ENCODE measurements around the gene NANS. TPM values are rescaled to one million over a fixed set of nuclear protein-coding genes. Genes with fewer than 3 reads are reported as not detected.

The NANS gene
- total RNA-seq, 2 experiments from 2014 or later, result 56.9 to 63.7 TPM

DNA sequence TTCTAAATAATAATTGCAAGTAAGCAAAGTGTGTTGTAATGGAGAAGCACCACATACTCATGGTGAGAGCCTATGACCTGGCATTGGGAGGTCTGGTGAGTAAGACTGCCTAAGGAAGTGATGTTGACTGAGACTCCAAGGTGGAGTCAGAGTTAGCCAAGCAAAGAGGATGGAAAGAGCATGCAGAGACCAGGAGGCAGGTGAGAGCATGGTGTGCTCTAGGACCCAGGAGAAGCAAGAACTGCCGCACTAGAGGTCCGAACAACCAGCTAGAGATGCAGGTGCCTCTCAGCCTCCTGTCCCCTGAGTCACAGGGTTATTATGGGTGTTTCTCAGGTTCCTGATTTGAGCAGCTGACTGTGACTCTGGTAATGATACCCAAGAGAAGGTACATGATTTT lies 46.1 kb upstream of the NANS start:
- peak; percentile 81 for DNase-seq (ENCODE audit: low spot score)
- H3K4me3 ChIP-seq (ENCODE audit: low read depth, low read length, poor library complexity, severe bottlenecking), result no peak overlapping the region
- ChIA-PET POLR2A (interaction anchor here (0.7 to 1.4 kb wide), 5 partner anchors 10 to 320 kb away, joined by 3 to 5 read pairs (median 4); partner anchors contain the start of gene TRMO), CTCF (ENCODE audit: unreplicated experiment) (no interaction called here)
- H3K9me3 ChIP-seq (ENCODE audit: low read length), result no peaks in the 10 kb centered on the region
- H3K4me1 ChIP-seq (ENCODE audit: insufficient read depth, low read length, poor library complexity, severe bottlenecking), result peaks cover 24% of the 10 kb centered on the region
- intact Hi-C loops (cut with micrococcal nuclease; ENCODE audit: unreplicated experiment), result loop anchor here (1.0 kb wide), 1 partner anchor 27 kb away; the partner anchor contains the start of gene ANP32B
- peaks cover 100% of the 10 kb centered on the region for H3K36me3 ChIP-seq (ENCODE audit: insufficient read depth, low read length)
- H2AFZ ChIP-seq (ENCODE audit: low read length), result no peak overlapping the region
- H3K4me2 ChIP-seq (ENCODE audit: low read length), result peak overlapping the region; percentile 34
- BruUV-seq (replicated peaks), result no TSS peak
- peaks cover 65% of the 10 kb centered on the region for H3K79me2 ChIP-seq (ENCODE audit: insufficient read depth, low read depth, low read length)
- H3K27ac ChIP-seq (ENCODE audit: low read depth, low read length, poor library complexity, severe bottlenecking), result peak overlapping the region; percentile 33
- no peak for TF ChIP-seq EZH2phosphoT487 (IDR thresholded peaks at IDR 0.05; ENCODE audit: borderline replicate concordance, low read depth, low read length)
- TF ChIP-seq, protein P1, sequence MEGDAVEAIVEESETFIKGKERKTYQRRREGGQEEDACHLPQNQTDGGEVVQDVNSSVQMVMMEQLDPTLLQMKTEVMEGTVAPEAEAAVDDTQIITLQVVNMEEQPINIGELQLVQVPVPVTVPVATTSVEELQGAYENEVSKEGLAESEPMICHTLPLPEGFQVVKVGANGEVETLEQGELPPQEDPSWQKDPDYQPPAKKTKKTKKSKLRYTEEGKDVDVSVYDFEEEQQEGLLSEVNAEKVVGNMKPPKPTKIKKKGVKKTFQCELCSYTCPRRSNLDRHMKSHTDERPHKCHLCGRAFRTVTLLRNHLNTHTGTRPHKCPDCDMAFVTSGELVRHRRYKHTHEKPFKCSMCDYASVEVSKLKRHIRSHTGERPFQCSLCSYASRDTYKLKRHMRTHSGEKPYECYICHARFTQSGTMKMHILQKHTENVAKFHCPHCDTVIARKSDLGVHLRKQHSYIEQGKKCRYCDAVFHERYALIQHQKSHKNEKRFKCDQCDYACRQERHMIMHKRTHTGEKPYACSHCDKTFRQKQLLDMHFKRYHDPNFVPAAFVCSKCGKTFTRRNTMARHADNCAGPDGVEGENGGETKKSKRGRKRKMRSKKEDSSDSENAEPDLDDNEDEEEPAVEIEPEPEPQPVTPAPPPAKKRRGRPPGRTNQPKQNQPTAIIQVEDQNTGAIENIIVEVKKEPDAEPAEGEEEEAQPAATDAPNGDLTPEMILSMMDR (conservative IDR thresholded peaks at IDR 0.05; ENCODE audit: low read length), result no peak
- no peaks in the 10 kb centered on the region for H3K9me2 ChIP-seq (ENCODE audit: insufficient read depth, low read length)
- peaks cover 27% of the 10 kb centered on the region for H4K20me1 ChIP-seq (ENCODE audit: insufficient read depth, low read length)

DNA sequence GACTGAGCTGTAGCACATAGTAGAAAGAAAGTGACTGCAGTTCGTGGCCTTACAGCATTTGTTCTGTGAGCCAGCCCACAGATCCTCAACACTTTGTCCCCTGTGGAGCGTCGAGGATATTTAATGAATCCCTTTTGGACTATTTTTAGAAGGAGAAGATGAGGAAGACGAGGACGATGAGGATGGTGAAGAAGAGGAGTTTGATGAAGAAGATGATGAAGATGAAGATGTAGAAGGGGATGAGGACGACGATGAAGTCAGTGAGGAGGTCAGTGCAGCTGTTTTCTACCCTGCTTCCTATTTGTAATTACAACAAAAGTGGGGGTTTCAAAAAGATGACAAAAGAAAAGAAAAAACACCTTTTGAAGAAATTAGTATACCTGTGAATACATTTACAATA lies 45.4 kb upstream of the NANS start:
- Histone ChIP-seq H3K4me2 (ENCODE audit: low read length) (no peak overlapping the region), H4K20me1 (ENCODE audit: insufficient read depth, low read length) (peaks cover 28% of the 10 kb centered on the region), H3K36me3 (ENCODE audit: insufficient read depth, low read length) (peaks cover 100% of the 10 kb centered on the region), H3K79me2 (ENCODE audit: insufficient read depth, low read depth, low read length) (peaks cover 59% of the 10 kb centered on the region), H3K4me3 (ENCODE audit: low read depth, low read length, poor library complexity, severe bottlenecking) (no peak overlapping the region), H2AFZ (ENCODE audit: low read length) (no peak overlapping the region), H3K27ac (ENCODE audit: low read depth, low read length, poor library complexity, severe bottlenecking) (no peak overlapping the region), H3K9me2 (ENCODE audit: insufficient read depth, low read length) (no peaks in the 10 kb centered on the region), H3K4me1 (ENCODE audit: insufficient read depth, low read length, poor library complexity, severe bottlenecking) (peaks cover 24% of the 10 kb centered on the region), H3K9me3 (ENCODE audit: low read length) (no peaks in the 10 kb centered on the region)
- BruUV-seq (replicated peaks), result no TSS peak
- no peak for TF ChIP-seq EZH2phosphoT487 (IDR thresholded peaks at IDR 0.05; ENCODE audit: borderline replicate concordance, low read depth, low read length)
- TF ChIP-seq, protein P1 (conservative IDR thresholded peaks at IDR 0.05; ENCODE audit: low read length), result no peak
- DNase-seq (ENCODE audit: low spot score), result no peak
- CTCF ChIA-PET (ENCODE audit: unreplicated experiment), result no interaction called here
- POLR2A ChIA-PET, result interaction anchor here (0.7 to 1.4 kb wide), 4 partner anchors 10 to 89 kb away, joined by 3 to 5 read pairs (median 4); partner anchors contain the start of gene TRMO
- intact Hi-C loops (cut with micrococcal nuclease; ENCODE audit: unreplicated experiment), result no loop called here

DNA sequence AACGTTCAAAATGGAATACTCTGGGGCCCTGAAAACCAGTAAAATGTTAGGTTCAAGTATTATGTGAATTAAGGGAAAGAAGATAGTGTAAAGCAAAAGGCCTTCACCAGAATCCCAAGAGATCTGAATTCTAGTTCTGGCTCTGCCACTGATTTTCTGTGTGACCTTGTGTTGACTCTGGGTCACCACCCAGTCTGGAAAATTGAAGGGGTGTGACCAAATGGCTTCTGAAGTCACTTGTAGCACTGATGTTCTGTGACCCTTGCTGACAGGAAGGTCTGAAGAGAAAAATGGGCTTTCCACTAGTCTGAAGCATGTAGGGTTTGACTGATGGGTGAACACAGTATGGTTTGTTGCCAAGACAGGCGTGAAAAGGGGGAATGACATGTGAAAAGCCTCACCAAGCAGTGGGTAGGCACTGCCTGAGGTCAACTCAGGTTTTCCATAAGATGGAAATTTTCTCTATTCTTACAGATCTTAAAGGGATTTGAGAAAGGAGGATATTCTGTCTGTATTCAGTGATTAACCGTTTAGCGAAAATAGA lies 40.3 kb upstream of the NANS start:
- peaks cover 96% of the 10 kb centered on the region for H3K36me3 ChIP-seq (ENCODE audit: insufficient read depth, low read length)
- DNase-seq (ENCODE audit: low spot score), result no peak
- POLR2A ChIA-PET, result no interaction called here
- H3K79me2 ChIP-seq (ENCODE audit: insufficient read depth, low read depth, low read length), result peaks cover 12% of the 10 kb centered on the region; the same call in 1 of the 2 replicates
- H3K9me3 ChIP-seq (ENCODE audit: low read length), result no peaks in the 10 kb centered on the region
- H2AFZ ChIP-seq (ENCODE audit: low read length), result no peak overlapping the region
- H4K20me1 ChIP-seq (ENCODE audit: insufficient read depth, low read length), result peaks cover 14% of the 10 kb centered on the region; the same call in 1 of the 2 replicates
- no TSS peak for BruUV-seq (replicated peaks)
- H3K9me2 ChIP-seq (ENCODE audit: insufficient read depth, low read length), result no peaks in the 10 kb centered on the region
- no peaks in the 10 kb centered on the region for H3K4me1 ChIP-seq (ENCODE audit: insufficient read depth, low read length, poor library complexity, severe bottlenecking)
- H3K27ac ChIP-seq (ENCODE audit: low read depth, low read length, poor library complexity, severe bottlenecking), result no peak overlapping the region
- TF ChIP-seq, protein P1 (conservative IDR thresholded peaks at IDR 0.05; ENCODE audit: low read length), result no peak
- no peak for TF ChIP-seq EZH2phosphoT487 (IDR thresholded peaks at IDR 0.05; ENCODE audit: borderline replicate concordance, low read depth, low read length)
- CTCF ChIA-PET (ENCODE audit: unreplicated experiment), result no interaction called here
- no peak overlapping the region for H3K4me3 ChIP-seq (ENCODE audit: low read depth, low read length, poor library complexity, severe bottlenecking)
- intact Hi-C loops (cut with micrococcal nuclease; ENCODE audit: unreplicated experiment), result no loop called here
- H3K4me2 ChIP-seq (ENCODE audit: low read length), result no peak overlapping the region
